GM12878 (cell line): Measurements from ENCODE around the gene LSP1. TPM values are rescaled to one million over a fixed set of nuclear protein-coding genes. Genes with fewer than 3 reads are reported as not detected.

Experiments used
- BRCA1 ChIP-seq: IDR thresholded peaks from 2 replicates; pipeline ENCODE4 v1.6.1; 2011; ENCODE audit warnings: low read depth, low read length, improper control_type of control experiment
- CEBPZ ChIP-seq: fragments of 150-350 bp; IDR thresholded peaks from 2 replicates; pipeline ENCODE4 v1.6.1; 2016; ENCODE audit warnings: low read depth, low read length
- CHD2 ChIP-seq: IDR thresholded peaks from 2 replicates; pipeline ENCODE4 v1.6.1; 2011; ENCODE audit warnings: low read depth, low read length, improper control_type of control experiment, borderline replicate concordance
- E2F4 ChIP-seq: IDR thresholded peaks from 2 replicates; pipeline ENCODE4 v1.6.1; 2012; ENCODE audit warnings: low read depth, low read length, improper control_type of control experiment
- E4F1 ChIP-seq: fragments of 450-650 bp; IDR thresholded peaks from 2 replicates; pipeline ENCODE4 v1.6.1; 2018; ENCODE audit warnings: borderline replicate concordance, mild to moderate bottlenecking; ENCODE audit not compliant: partially characterized antibody
- ETV6 ChIP-seq, 2 experiments: fragments of 450-650 bp in 1 of 2; IDR thresholded peaks in 1 of 2; conservative IDR thresholded peaks in 1 of 2; 2 replicates each; pipeline ENCODE4 v1.6.1; 2014; ENCODE audit warnings: antibody characterized with exemption in 1 of 2, borderline replicate concordance in 1 of 2, low read depth in 1 of 2, mild to moderate bottlenecking in 1 of 2, moderate library complexity in 1 of 2
- EZH2 ChIP-seq: IDR thresholded peaks from 2 replicates; pipeline ENCODE4 v1.6.1; 2012; ENCODE audit warnings: low read depth, mild to moderate bottlenecking, control low read depth, inconsistent platforms, low read length, borderline replicate concordance; ENCODE audit not compliant: control insufficient read depth
- FOS ChIP-seq: IDR thresholded peaks from 3 replicates; pipeline ENCODE4 v1.6.1; 2011; ENCODE audit warnings: borderline replicate concordance; ENCODE audit not compliant: insufficient read length; ENCODE audit errors: extremely low read depth
- FOXM1 ChIP-seq: IDR thresholded peaks from 2 replicates; pipeline ENCODE4 v1.6.1; 2012; ENCODE audit warnings: low read depth, mild to moderate bottlenecking, inconsistent platforms, low read length, moderate library complexity
- JUNB ChIP-seq: IDR thresholded peaks from 2 replicates; pipeline ENCODE4 v1.6.1; 2016; ENCODE audit warnings: antibody characterized with exemption, mild to moderate bottlenecking
- MAX ChIP-seq: IDR thresholded peaks from 2 replicates; pipeline ENCODE4 v1.6.1; 2012; ENCODE audit warnings: low read depth, low read length, improper control_type of control experiment
- NFYA ChIP-seq: IDR thresholded peaks from 2 replicates; pipeline ENCODE4 v1.6.1; 2011; ENCODE audit warnings: low read depth, mild to moderate bottlenecking, low read length, improper control_type of control experiment, borderline replicate concordance
- SIX5 ChIP-seq: IDR thresholded peaks from 2 replicates; pipeline ENCODE4 v1.6.1; 2011; ENCODE audit warnings: mild to moderate bottlenecking, low read depth, low read length, moderate library complexity; ENCODE audit not compliant: severe bottlenecking
- TCF3 ChIP-seq: IDR thresholded peaks from 2 replicates; pipeline ENCODE4 v1.6.1; 2012; ENCODE audit warnings: low read depth, mild to moderate bottlenecking, low read length, borderline replicate concordance; ENCODE audit not compliant: insufficient read depth
- ZBTB40 ChIP-seq: fragments of 450-650 bp; IDR thresholded peaks from 2 replicates; pipeline ENCODE4 v1.6.1; 2016; ENCODE audit warnings: mild to moderate bottlenecking, moderate library complexity, borderline replicate concordance
- ZNF274 ChIP-seq: IDR thresholded peaks from one replicate; pipeline ENCODE4 v1.8.0; 2011; ENCODE audit not compliant: insufficient read length, insufficient read depth
- polyA plus RNA-seq, 11 experiments: library from polyadenylated mRNA; depleted of rRNA in 4 of 11; unstranded in 6 of 11; stranded (reverse) in 5 of 11; fragments of >200 nt; fragmentation: Nextera tagmentation in 4 of 11; fragmentation: Illumina TruSeq in 1 of 11; extraction: Ambion mirVana in 4 of 11; extraction: Trizol in 1 of 11; gene quantifications; 1 replicate in 1 of 11; 2 replicates in 10 of 11; pipeline versions ENCODE4 v1.2.1 to v1.2.3, GENCODE V29; 2011 to 2016; ENCODE audit warnings: inconsistent platforms in 2 of 11, missing spikeins in 2 of 11, low read depth in 1 of 11
- total RNA-seq, 4 experiments: library from RNA; depleted of rRNA in 3 of 4; stranded (reverse); fragments of >200 nt in 3 of 4; fragmentation: Illumina TruSeq in 1 of 4; extraction: Trizol in 1 of 4; gene quantifications; 2 replicates each; pipeline versions ENCODE4 v1.2.1 to v1.2.3, GENCODE V29; 2013 to 2021

The LSP1 gene
- total and polyA plus RNA-seq, 10 of the 15 experiments (the other 5 are each of a cell fraction or from before 2014, with no cell fraction given), result 19.2 to 488 (median 369) TPM

GRCh38 chr11:1916132-1916985 is 63.5 kb downstream of the LSP1 start (continued):
- TF ChIP-seq ZBTB40 (no peak), SIX5 (no peak), MAX (no peak), TCF3 (no peak), ETV6 (conservative IDR thresholded peaks at IDR 0.05 in 1 of 2, IDR thresholded peaks at IDR 0.05 in 1 of 2; ENCODE audit: borderline replicate concordance in 1 of 2, low read depth in 1 of 2) (no peak), FOS (no peak), E2F4 (no peak), FOXM1 (no peak), BRCA1 (no peak), ZNF274 (no peak), JUNB (no peak), CEBPZ (no peak), CHD2 (0 out of 2 replicates have a peak, but pooled peaks have one; percentile 11), NFYA (no peak), E4F1 (no peak), EZH2 (no peak)
